SK-N-SH (cell line): ENCODE data around the gene TFIP11. TPM values are rescaled to one million over a fixed set of nuclear protein-coding genes. Genes with fewer than 3 reads are reported as not detected.

Experiments used
- CTCF ChIA-PET: fragments of 300-600, 350-600 bp; formaldehyde crosslinking; extraction: SDS; loops from one replicate; lab custom pipeline; 2021; lab: Yijun Ruan, JAX
- POLR2A ChIA-PET: fragments of 350-600 bp; sonication (Branson Sonifier 250); formaldehyde crosslinking; extraction: SDS; loops from one replicate; lab custom pipeline; 2020; ENCODE audit warnings: antibody characterized with exemption, inconsistent platforms; lab: Yijun Ruan, JAX
- DNase-seq: peaks from one replicate; pipeline ENCODE4 v3.0.0; 2012
- H2AFZ ChIP-seq: fragments of 200-600 bp; sonication (generic); 2 replicates; pipeline ENCODE4 v1.8.1; 2016; ENCODE audit warnings: antibody characterized with exemption, mild to moderate bottlenecking, low read depth
- H3F3A ChIP-seq: fragments of 200-600 bp; sonication (generic); replicated peaks from 2 replicates; pipeline ENCODE3; 2016; ENCODE audit warnings: antibody characterized with exemption, mild to moderate bottlenecking; ENCODE audit not compliant: insufficient read depth
- H3K27ac ChIP-seq, 2 experiments: fragments of 200-500 bp in 1 of 2; fragments of 200-600 bp in 1 of 2; sonication (Bioruptor generic) in 1 of 2; sonication (generic), shearing (Covaris generic) in 1 of 2; 2 replicates each; pipeline versions ENCODE4 v1.5.1 to v1.6.1; 2014 to 2016; ENCODE audit warnings: low read depth in 2 of 2, inconsistent platforms in 1 of 2, low read length in 1 of 2, mild to moderate bottlenecking in 1 of 2, mixed read lengths in 1 of 2
- H3K27me3 ChIP-seq: fragments of 200-600 bp; sonication (generic), shearing (Covaris generic); 2 replicates; pipeline ENCODE4 v1.6.1; 2016; ENCODE audit warnings: mixed run types; ENCODE audit not compliant: insufficient read depth
- H3K36me3 ChIP-seq, 2 experiments: fragments of 200-500 bp in 1 of 2; fragments of 200-600 bp in 1 of 2; sonication (Bioruptor generic) in 1 of 2; sonication (generic) in 1 of 2; replicated peaks in 1 of 2; 2 replicates each; pipeline versions ENCODE3 to v1.5.1; 2014 to 2016; ENCODE audit warnings: low read length in 1 of 2, mild to moderate bottlenecking in 1 of 2; ENCODE audit not compliant: insufficient read depth in 2 of 2, control insufficient read depth in 1 of 2
- H3K4me1 ChIP-seq, 2 experiments: fragments of 200-500 bp in 1 of 2; fragments of 200-600 bp in 1 of 2; sonication (Bioruptor generic) in 1 of 2; sonication (generic), shearing (Covaris generic) in 1 of 2; 2 replicates each; pipeline versions ENCODE4 v1.5.1 to v1.6.1; 2014 to 2016; ENCODE audit warnings: low read depth in 1 of 2, low read length in 1 of 2, mixed run types in 1 of 2; ENCODE audit not compliant: insufficient read depth in 2 of 2, control insufficient read depth in 1 of 2
- H3K4me2 ChIP-seq: fragments of 200-600 bp; sonication (generic), shearing (Covaris generic); 2 replicates; pipeline ENCODE4 v1.6.1; 2017; ENCODE audit warnings: mixed run types
- H3K4me3 ChIP-seq, 2 experiments: fragments of 200-500 bp in 1 of 2; fragments of 200-600 bp in 1 of 2; sonication (Bioruptor generic) in 1 of 2; sonication (generic), shearing (Covaris generic) in 1 of 2; 2 replicates each; pipeline versions ENCODE4 v1.5.1 to v1.8.1; 2014 to 2016; ENCODE audit warnings: low read depth in 2 of 2, inconsistent platforms in 1 of 2, low read length in 1 of 2, mild to moderate bottlenecking in 1 of 2, mixed read lengths in 1 of 2, moderate library complexity in 1 of 2
- H3K79me2 ChIP-seq: fragments of 200-600 bp; sonication (generic); 2 replicates; pipeline ENCODE4 v1.8.1; 2017; ENCODE audit warnings: mild to moderate bottlenecking; ENCODE audit not compliant: insufficient read depth
- H3K9ac ChIP-seq: fragments of 200-600 bp; sonication (generic); 2 replicates; pipeline ENCODE4 v1.6.1; 2017; ENCODE audit warnings: mixed run types
- H3K9me2 ChIP-seq: fragments of 200-600 bp; sonication (generic); 2 replicates; pipeline ENCODE4 v1.6.1; 2017; ENCODE audit warnings: mixed run types
- H3K9me3 ChIP-seq: fragments of 200-600 bp; sonication (generic); 2 replicates; pipeline ENCODE4 v1.6.1; 2017; ENCODE audit warnings: mixed run types, mild to moderate bottlenecking, moderate library complexity
- H4K20me1 ChIP-seq: fragments of 200-600 bp; sonication (generic); 2 replicates; pipeline ENCODE4 v1.6.1; 2017; ENCODE audit warnings: mild to moderate bottlenecking, mixed run types; ENCODE audit not compliant: insufficient read depth
- ELF1 ChIP-seq: IDR thresholded peaks from 2 replicates; pipeline ENCODE4 v1.4.0; 2012
- EZH2phosphoT487 ChIP-seq: fragments of 200-600 bp; sonication (generic); IDR thresholded peaks from 2 replicates; pipeline ENCODE4 v1.6.1; 2017; ENCODE audit warnings: low read depth, mixed run types, mild to moderate bottlenecking, antibody characterized with exemption, moderate library complexity, borderline replicate concordance
- FOXM1 ChIP-seq: IDR thresholded peaks from 2 replicates; pipeline ENCODE4 v1.4.0; 2012; ENCODE audit warnings: low read depth, mild to moderate bottlenecking
- JUND ChIP-seq: IDR thresholded peaks from 2 replicates; pipeline ENCODE4 v1.4.0; 2012
- MEF2A ChIP-seq: IDR thresholded peaks from 2 replicates; pipeline ENCODE4 v1.4.0; 2012; ENCODE audit warnings: low read depth, borderline replicate concordance
- MXI1 ChIP-seq: IDR thresholded peaks from 2 replicates; pipeline ENCODE4 v1.6.1; 2012; ENCODE audit warnings: mild to moderate bottlenecking, low read depth, low read length, improper control_type of control experiment
- NFIC ChIP-seq: IDR thresholded peaks from 2 replicates; pipeline ENCODE4 v1.4.0; 2012; ENCODE audit warnings: borderline replicate concordance
- NRF1 ChIP-seq: IDR thresholded peaks from 2 replicates; pipeline ENCODE4 v1.6.1; 2012; ENCODE audit warnings: low read depth, mild to moderate bottlenecking, low read length
- POLR2AphosphoS5 ChIP-seq: IDR thresholded peaks from 2 replicates; pipeline ENCODE4 v1.6.1; 2012; ENCODE audit warnings: low read depth, low read length
- RAD21 ChIP-seq: IDR thresholded peaks from 2 replicates; pipeline ENCODE4 v1.6.1; 2012; ENCODE audit warnings: mild to moderate bottlenecking, low read length
- RFX5 ChIP-seq: IDR thresholded peaks from 2 replicates; pipeline ENCODE4 v1.6.1; 2012; ENCODE audit warnings: mild to moderate bottlenecking, improper control_type of control experiment, low read length
- SIN3A ChIP-seq: IDR thresholded peaks from 2 replicates; pipeline ENCODE4 v1.6.1; 2012; ENCODE audit warnings: low read depth, mild to moderate bottlenecking, low read length, moderate library complexity, borderline replicate concordance
- SMC3 ChIP-seq: IDR thresholded peaks from 2 replicates; pipeline ENCODE4 v1.6.1; 2012; ENCODE audit warnings: low read depth, low read length, improper control_type of control experiment
- TAF1 ChIP-seq: IDR thresholded peaks from 2 replicates; pipeline ENCODE4 v1.6.1; 2012; ENCODE audit warnings: low read depth, mild to moderate bottlenecking, low read length, moderate library complexity, borderline replicate concordance
- TEAD4 ChIP-seq: IDR thresholded peaks from 2 replicates; pipeline ENCODE4 v1.4.0; 2012; ENCODE audit warnings: mild to moderate bottlenecking, borderline replicate concordance; ENCODE audit not compliant: insufficient read depth
- WGBS: methylation state at CpG from one replicate; pipeline ENCODE4 v1.1.6; 2017; ENCODE audit warnings: low lambda C conversion rate; 5-methylcytosine and 5-hydroxymethylcytosine counted together
- polyA plus RNA-seq, 3 experiments: library from polyadenylated mRNA; depleted of rRNA; stranded (reverse); fragments of >200 nt; gene quantifications; 2 replicates each; pipeline ENCODE4 v1.2.3, GENCODE V29; 2012
- TF ChIP-seq, protein P1 (sequence below): IDR thresholded peaks from 2 replicates; pipeline ENCODE4 v1.4.0; 2012; ENCODE audit warnings: low read depth, borderline replicate concordance
- TF ChIP-seq, protein P2 (sequence below): IDR thresholded peaks from 2 replicates; pipeline ENCODE4; 2012
- TF ChIP-seq, protein P3 (sequence below): IDR thresholded peaks from 2 replicates; pipeline ENCODE4 v1.4.0; 2012; ENCODE audit warnings: low read depth, borderline replicate concordance

TFIP11 gene
- polyA plus RNA-seq, 1 of the 3 experiments (the other 2 are of a cell fraction) = 32.8 TPM

DNA sequence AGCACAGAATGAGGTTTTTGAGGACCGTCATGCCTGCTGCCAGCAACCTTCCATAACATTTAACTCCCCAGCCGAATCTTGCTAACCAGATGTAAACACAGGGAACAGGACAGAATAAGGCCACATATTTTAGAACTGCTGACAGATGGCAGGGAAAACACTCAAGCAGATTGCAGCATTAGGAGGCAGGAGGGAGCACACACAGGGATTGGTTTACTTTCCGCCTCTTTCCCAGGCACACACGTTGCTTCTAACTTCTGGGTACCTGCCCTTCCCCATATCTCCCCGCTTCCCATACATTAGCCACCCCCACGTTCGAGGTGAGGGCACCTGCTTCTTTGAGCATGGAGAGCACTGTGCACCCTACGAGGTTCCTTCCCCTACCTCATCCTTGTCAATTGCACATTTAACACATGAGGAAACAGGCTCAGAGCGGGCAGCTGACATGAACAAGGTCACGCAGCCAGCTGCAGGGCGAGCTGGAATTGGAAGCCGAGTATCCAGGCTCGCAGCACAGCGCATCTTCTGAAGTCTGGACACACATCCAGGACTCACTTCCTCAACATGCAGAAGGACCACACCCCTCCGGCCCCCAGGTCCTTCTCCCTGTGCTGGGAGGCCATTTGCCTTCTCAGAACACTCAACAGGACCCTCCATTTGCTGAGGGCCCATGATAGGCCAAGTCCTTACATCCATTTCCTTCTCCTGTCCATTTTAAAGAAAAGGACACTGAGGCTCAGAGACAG lies 64.5 kb downstream of the TFIP11 start:
- POLR2A ChIA-PET = no interaction called here
- H4K20me1 ChIP-seq = no peaks in the 10 kb centered on the region
- no peaks in the 10 kb centered on the region for H3K27me3 ChIP-seq
- H3K36me3 ChIP-seq = peaks cover 3 to 23% of the 10 kb centered on the region in 2 experiments
- H3K9ac ChIP-seq = no peak overlapping the region
- H3K4me1 ChIP-seq = no peaks in the 10 kb centered on the region; a peak in 1 of 4 replicates
- H3K9me2 ChIP-seq = no peaks in the 10 kb centered on the region
- no peak overlapping the region for H2AFZ ChIP-seq
- H3K9me3 ChIP-seq = no peaks in the 10 kb centered on the region
- TF ChIP-seq NFIC (no peak), SIN3A (no peak), TAF1 (no peak), TEAD4 (no peak), JUND (no peak), FOXM1 (no peak), NRF1 (no peak), ELF1 (no peak), MEF2A (no peak), POLR2AphosphoS5 (no peak), MXI1 (no peak), SMC3 (no peak), RAD21 (no peak), EZH2phosphoT487 (no peak), RFX5 (no peak)
- TF ChIP-seq, protein P1, sequence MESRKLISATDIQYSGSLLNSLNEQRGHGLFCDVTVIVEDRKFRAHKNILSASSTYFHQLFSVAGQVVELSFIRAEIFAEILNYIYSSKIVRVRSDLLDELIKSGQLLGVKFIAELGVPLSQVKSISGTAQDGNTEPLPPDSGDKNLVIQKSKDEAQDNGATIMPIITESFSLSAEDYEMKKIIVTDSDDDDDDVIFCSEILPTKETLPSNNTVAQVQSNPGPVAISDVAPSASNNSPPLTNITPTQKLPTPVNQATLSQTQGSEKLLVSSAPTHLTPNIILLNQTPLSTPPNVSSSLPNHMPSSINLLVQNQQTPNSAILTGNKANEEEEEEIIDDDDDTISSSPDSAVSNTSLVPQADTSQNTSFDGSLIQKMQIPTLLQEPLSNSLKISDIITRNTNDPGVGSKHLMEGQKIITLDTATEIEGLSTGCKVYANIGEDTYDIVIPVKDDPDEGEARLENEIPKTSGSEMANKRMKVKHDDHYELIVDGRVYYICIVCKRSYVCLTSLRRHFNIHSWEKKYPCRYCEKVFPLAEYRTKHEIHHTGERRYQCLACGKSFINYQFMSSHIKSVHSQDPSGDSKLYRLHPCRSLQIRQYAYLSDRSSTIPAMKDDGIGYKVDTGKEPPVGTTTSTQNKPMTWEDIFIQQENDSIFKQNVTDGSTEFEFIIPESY = no peak
- TF ChIP-seq, protein P2, sequence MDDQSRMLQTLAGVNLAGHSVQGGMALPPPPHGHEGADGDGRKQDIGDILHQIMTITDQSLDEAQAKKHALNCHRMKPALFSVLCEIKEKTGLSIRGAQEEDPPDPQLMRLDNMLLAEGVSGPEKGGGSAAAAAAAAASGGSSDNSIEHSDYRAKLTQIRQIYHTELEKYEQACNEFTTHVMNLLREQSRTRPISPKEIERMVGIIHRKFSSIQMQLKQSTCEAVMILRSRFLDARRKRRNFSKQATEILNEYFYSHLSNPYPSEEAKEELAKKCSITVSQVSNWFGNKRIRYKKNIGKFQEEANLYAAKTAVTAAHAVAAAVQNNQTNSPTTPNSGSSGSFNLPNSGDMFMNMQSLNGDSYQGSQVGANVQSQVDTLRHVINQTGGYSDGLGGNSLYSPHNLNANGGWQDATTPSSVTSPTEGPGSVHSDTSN = no peak
- TF ChIP-seq, protein P3, sequence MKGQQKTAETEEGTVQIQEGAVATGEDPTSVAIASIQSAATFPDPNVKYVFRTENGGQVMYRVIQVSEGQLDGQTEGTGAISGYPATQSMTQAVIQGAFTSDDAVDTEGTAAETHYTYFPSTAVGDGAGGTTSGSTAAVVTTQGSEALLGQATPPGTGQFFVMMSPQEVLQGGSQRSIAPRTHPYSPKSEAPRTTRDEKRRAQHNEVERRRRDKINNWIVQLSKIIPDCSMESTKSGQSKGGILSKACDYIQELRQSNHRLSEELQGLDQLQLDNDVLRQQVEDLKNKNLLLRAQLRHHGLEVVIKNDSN = no peak
- CTCF ChIA-PET = interaction anchor here (2.2 to 2.4 kb wide), 3 partner anchors 13 to 83 kb away, joined by 6 to 20 read pairs (median 10); no protein-coding TSS in a partner anchor
- H3F3A ChIP-seq = no peaks in the 10 kb centered on the region
- no peak overlapping the region for H3K27ac ChIP-seq
- H3K79me2 ChIP-seq = no peaks in the 10 kb centered on the region
- 89% methylated on average over 15 of the region's 15 CpGs for whole genome bisulfite sequencing
- no peak overlapping the region for H3K4me3 ChIP-seq
- H3K4me2 ChIP-seq = no peak overlapping the region
- no peak for DNase-seq
